HG02981 (cell line): ENCODE measurements around the gene TMX3.
A peak's percentile ranks its signal among the peaks of the same experiment; 100 is the strongest.

Source experiments
- ATAC-seq: cut with Tn5 transposase; IDR thresholded peaks from one replicate; pipeline ENCODE4 v1.9.1; 2021; ENCODE audit warnings: mild to moderate bottlenecking, moderate library complexity; ENCODE audit not compliant: unreplicated experiment

Gene TMX3

DNA sequence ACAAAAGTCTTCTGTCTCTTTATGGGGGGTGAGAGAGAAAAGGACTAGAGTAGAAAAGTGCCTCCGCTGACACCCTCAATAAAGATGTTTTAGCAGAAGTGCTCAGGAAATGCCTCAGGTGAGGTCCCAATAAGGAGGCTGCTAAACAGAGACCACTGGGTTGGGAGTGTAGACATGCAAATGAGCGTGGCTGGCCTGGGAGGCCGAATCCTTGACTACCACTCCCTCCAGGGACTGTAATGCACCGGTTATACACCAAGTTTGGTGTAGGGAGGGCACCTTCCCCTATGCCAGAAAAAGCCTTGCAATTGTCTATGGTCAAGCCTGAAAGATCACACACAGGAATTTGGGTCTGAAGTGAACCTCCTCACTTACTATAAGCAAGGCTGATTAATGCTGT lies 1.8 kb downstream of the TMX3 start:
- ATAC-seq: no peak

DNA sequence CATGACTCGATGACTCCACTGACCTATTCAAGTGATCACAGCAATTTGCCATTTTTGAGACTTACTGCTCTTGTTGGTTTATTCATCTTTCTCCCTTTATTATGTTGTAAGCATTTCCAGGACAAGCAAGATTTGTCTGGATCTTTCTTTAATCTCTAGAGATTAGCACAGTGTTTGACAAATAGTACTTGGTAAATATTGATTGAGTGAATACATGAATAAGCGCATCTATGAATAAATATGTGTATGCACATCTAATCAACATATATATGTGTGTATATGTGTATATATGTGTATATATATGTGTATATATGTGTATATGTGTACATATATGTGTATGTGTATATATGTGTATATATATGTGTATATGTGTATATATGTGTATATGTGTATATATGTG lies 7.3 kb downstream of the TMX3 start:
- ATAC-seq: no peak

DNA sequence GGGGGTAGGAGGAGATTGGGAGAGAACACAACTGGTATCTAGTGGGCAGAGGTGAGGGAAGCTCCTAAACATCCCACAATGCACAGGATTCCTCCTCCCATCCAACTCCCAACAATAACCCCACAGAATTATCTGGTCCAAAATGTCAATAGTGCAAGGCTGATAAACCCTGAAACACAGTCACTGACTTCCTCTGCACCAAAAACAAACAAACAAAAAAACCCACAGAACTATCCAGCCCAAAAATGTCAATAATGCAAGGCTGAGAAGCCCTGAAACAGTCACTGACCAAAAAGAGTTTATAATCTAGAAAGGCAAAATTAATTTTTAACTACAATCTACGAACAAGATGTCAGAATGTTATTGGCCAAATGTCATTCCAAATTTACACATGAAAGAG lies 9.8 kb downstream of the TMX3 start:
- no peak for ATAC-seq

DNA sequence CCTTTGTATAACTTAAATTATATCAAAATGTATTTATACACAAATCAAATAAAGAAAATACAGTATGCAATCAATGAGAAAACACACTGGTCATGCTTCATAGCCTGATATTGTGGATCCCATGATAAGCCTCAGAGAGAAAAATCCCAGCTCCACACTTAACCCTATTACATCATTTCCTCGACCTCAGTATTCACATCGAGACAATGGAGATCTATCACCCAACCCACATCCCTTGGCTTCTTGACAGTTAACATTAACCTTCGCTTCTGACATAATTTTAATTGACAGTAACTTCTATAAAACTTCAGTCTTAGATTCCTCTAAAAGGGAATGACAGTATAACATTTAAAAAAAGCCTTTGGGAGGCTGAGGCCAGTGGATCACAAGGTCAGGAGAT lies 11.6 kb downstream of the TMX3 start:
- ATAC-seq: no peak

DNA sequence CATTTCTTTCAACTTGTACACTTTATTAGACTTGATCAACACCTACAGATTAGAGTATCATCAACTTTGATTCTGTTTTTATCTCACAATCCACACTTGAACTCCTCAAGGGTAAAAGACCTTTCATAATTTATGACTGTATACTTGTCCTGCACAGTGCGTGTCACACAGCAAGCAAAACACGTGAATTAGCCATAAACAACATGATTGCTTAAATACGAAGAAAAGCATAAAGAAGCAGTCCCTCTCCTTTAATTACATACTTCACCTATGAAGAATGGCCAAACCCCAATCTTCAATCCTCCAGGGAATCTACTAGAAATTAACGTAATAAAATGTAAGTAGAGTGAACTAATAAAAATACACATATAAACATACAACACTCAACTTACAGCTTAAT lies 13.6 kb downstream of the TMX3 start:
- ATAC-seq: no peak

DNA sequence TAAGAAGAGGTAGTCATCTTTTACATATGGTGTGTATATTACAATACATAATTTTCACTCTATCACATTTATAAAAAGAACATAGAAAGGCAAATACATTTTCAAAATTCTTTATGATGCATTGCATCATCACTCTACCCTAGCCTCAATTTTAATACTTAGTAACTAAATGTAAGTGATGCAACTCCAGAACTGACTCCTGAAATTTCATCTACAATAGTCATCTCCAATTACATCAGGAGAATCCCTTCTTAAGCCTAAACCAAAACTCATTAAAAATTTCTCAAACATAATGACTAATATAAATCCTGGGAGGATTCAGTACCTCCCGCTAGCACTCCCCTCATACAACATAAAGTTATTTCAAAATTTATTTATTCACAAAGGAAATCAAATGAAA lies 15.9 kb downstream of the TMX3 start:
- no peak for ATAC-seq

DNA sequence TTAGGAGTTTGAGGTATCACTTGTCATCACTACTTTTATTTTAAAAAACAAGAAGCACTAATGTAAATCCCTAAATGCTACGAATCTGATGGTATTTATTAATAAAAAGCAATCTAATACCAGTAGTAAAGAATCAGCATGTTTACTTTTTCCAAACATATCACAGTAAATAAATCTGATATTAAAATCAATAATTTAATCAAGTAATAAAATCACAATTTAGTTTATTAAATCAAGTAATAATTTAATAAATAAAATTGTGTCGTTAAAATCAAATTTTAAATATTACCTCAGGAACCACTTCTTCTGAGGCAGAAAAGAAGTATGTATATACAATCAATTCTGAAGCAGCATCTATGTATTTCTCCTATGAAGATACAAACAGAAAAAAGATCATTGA lies 18.0 kb downstream of the TMX3 start:
- no peak for ATAC-seq

DNA sequence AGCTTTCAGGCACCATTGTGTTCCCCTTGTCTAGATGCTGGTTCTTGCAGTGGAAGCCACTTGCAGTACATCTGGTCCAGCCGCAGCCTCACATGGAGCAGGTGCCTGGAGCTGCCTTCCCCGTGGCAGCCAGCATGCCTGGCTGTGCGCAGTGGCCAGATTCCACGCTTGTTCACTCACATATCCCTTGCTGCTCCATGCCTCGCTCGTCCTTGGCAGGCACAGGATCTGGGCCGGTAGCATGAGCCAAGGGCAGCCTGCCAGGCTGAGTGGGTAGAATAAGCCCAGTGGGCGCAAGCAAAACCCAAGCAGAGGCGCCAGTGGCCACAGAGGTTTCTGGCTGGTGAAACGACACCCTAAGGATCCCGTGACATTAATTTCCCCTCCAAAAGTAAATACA lies 20.6 kb downstream of the TMX3 start:
- ATAC-seq: no peak

DNA sequence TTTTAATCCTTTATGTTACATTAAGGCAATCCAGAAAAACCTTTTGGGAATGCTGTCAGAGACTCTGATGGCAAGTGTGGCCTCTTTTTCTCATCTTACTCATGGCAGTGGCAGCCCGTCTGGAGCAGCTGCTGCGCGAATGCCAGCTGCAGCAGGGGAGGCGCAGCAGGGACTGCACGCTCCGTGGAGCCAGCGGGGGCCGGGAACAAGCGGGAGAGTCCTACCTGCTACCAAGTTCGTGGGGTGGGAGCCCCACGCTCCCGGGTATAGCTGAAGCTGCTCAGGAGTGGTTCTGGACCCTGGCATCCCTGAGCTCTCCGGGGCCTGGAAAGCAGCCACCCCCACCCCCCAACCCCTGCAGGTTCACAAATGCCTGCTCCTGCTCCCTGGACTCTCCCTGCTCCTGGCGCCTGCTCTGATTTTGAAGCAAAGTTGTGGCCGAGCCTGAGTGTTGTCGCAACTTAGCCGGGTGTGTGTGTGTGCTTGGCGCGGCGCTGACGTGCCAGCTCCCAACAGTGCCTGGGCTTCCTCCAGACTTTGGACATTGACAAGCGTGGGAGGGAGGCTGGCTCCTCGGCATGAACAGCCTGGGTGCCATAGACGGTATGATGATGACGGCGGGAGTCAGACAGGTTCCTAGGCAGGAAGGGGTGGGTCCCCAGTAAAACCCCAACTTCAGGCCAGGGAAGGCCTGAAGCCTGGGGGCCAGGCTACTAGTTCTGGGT lies 21.7 kb downstream of the TMX3 start:
- no peak for ATAC-seq

DNA sequence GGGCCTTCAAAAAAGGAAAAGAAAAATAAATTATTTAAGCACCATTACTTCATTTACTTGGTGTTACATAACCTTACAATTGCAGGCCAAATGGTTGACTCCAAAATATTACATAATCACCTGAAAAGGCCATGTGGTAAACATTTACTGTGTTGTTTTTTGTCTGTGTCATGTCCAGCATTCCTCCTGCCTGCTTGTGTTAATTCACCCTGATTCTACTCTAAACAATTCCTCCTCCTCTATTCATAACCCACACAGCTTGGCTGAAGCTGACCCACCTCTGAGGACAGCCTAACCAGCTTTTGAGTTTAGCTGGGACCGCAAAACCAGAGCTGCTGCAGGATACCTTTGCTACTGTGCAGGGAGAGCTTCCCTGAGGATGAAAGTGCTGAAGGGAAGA lies 35.4 kb downstream of the TMX3 start:
- ATAC-seq: no peak

DNA sequence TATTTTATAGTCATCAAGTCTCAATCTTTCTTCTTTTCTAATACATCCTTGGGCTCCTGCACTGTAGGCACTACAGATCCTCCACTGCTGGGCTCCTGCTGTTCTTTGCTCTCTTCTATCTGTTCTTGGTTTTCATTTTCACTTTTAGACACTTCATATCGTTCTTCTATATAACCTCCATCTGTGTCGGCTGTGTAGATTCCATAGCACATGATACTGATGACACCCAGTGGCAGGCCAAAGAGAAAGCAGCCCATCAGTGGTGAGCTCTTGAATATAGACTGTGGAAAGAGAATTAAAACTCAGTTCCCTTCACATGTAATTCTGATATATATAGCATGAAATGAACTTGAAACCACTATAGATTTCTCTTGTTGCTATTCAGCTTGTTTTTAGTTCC lies 38.0 kb downstream of the TMX3 start:
- peak; percentile 72 for ATAC-seq

DNA sequence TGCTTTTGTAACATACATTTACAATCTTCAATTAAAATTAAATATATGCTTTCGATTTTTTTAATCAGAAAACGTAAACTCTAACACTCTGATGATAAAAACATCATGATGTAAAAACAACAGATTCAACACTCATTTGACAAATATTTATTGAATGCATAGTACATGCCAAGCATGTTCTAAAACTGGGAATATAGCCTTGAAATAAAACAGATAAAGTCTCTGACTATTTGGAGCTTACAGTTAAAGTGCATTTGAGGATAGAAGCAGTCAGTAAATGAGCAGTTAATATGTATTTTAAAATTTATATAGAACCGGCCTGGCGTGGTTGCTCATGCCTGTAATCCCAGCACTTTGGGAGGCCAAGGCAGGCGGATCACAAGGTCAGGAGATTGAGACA lies 47.8 kb downstream of the TMX3 start:
- ATAC-seq: no peak

DNA sequence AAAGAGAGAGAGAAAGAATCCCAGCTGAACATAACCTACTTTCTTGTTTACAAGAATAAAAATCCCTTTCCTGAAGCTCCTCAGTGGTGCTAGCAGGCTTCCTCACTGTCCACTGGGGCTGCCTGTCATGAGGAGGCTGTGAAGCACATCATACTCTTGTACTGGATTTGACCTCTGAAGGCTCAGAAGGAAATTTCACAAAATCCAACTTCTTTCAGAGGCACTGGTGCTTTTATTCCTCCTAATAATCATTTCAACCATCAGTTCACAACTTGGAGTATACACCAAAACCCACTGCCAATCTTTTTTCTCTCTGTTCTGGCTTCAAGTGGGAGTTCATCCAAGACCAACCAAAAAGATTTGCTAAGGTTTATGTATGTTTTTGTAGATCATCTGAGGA lies 48.5 kb downstream of the TMX3 start:
- no peak for ATAC-seq

DNA sequence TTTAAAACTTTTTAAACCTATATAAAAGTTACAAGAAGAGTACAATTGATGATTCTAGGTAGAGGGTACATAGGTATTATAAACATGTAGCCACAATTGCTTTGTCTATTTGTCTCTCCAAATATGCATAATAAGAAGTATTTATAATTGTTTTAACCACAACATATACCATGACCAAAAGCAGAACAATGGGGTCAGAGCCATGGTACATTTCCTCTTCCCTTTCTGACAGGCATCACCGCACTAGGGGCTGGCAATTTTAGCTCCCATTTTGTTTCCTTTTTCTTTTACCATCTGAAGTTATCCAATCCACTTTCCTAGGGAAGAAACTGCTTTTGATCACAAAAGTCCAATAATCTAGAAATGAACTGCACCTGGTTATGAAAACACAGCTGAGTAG lies 49.3 kb downstream of the TMX3 start:
- no peak for ATAC-seq

DNA sequence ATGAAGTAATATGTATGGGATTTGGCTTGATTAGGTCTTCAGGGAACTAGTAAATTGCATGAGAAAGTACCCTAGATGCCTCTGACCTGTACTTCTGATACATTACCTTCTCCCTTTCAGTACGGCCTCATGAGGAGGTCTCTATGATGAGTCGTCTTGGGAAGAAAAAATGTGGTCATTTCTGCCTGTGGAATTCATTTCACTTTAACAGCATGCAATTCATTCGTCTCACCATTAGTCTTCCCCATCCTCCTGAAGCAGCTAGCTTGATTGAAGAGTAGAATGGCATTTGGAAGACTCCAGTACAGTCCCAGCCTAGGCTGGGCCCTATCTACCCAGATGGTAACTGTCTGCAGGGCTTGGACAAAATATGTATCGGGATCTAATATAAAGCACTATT lies 52.2 kb downstream of the TMX3 start:
- no peak for ATAC-seq

DNA sequence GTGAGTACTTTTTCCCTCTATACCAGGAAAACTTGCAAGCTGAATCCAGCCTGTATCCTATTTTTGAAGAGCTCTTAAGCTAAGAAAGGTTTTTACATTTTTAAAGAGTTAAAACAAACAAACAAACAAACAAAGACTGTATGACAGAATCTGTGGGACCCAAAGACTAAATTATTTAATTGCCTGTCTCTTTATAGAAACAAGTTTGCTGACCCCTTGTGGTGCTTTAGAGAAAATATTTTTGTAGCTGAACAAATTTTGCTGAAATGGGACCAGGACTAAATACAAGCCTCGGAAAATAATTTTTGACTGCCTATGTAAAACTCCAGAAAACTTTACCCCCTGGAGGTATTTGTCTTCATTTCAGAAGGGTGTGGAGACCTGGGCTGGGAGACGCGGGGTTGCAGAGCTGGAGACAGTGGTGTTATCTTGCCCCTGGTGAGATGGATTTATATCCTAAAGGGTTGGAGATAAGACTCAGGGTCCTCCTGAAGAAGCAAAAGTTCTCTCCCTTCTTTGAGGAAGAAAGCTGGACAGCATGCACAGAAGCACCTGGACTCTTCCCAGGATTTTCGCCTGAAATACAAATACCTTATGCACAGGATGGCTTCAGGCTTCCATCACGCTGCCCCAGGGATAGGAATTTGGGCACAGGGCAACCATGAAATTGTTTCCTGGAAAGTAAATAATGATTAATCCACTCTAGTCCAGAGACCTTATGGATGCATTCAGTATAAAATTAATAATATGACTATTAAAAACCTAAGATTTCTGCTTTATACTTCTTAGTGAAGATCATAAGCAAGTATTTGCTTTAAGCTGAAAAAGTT lies 54.3 kb downstream of the TMX3 start:
- no peak for ATAC-seq

DNA sequence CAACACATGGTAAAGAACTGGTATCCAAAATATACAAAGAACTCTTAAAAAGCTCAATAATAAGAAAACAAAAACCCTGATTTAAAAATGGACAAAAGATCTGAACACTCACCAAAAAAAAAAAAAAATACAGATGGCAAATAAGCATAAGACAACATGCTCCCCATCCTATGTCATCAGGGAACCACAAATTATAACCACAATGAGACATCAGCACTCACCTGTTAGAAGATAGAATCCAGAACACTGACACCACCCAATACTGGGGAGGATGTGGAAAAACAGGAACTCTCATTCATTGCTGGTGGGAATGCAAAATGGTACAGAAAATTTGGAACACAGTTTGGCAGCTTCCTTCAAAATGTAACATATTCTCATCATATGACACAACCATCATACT lies 66.7 kb downstream of the TMX3 start:
- ATAC-seq: no peak

DNA sequence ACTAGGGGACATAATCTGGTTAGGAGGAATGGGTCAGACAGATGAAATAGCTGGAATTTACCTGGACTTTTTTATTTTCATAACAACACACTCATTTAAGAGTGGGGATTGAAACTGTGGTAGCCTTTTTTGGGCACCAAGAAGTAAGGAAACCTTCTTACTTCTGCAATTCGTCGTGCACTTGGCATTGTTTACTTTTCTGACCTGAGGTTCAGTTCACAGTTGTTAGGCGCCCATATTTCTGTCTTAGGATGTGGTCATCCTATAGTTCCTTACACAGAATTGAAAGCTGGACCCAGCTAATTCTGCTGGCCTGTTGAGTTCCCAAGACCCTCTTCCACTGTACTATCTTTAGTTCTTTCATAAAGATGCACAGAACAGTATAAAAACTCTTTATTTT lies 72.9 kb downstream of the TMX3 start:
- no peak for ATAC-seq

DNA sequence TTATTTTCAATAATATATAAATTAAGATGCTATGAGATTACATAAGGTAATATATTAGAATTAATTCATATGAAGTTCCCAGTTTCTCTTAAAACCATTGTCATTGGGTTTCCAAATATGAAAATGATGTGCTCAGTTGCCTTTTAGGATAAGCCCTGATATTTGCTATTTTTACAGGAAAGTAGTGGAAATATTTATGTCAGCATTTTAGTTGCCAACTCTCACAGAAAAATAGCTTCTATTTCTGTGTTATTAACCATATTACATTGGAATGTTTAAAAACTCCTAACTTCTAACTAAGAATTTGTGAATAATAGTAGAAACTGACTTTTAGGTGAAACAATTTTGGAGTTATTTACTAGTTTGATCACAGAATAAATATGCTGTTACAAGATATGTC lies 74.0 kb downstream of the TMX3 start:
- no peak for ATAC-seq

DNA sequence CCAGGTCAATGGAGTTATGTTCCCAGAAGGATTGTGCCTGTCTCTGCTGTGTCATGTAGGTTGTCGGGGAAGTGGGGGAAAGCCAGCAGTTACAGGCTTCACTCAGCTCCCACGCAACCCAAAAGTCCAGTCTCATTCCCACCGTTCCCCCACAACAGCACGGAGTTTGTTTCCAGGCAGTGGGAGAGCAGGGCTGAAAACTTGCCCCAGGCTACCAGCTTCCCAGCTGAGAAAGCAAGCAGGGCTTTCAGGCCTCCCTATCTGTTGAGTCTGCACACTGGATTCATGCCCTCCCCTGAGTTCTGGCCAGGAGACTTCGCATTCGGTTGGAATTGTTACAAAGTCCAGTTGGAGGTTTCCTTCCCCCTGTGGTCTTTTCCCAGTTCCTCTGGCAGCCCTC lies 76.3 kb downstream of the TMX3 start:
- no peak for ATAC-seq

DNA sequence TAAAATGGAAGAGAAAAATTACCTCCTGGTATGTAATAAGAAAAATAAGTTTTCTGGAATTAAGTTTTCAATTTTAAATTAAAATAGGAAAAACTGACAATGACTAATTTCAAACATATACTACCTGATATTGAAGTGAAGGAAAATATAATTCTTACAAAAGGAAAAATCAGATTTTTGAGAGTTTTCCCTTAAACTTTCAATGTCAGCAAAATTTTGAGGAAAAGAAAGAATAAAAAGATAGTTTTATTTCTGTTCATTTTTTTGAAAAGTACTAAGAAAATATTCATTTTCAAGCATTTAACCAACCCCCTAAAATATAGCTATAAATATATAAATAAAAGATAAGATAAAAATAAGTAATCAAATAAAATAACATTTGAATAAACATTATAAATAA lies 87.1 kb downstream of the TMX3 start:
- ATAC-seq: no peak
